NT2/D1 (cell line): ENCODE results near the gene ZFYVE27.

Source experiments
- DNase-seq: peaks from one replicate; pipeline ENCODE4 v3.0.0-alpha.2; 2011; ENCODE audit warnings: low read depth, low spot score
- H3K27me3 ChIP-seq: 2 replicates; pipeline ENCODE4 v1.6.0; 2011; ENCODE audit warnings: mild to moderate bottlenecking; ENCODE audit not compliant: insufficient read length, insufficient read depth
- H3K36me3 ChIP-seq: 2 replicates; pipeline ENCODE4 v1.6.1; 2011; ENCODE audit warnings: mild to moderate bottlenecking, low read length, mixed read lengths; ENCODE audit not compliant: insufficient read depth, insufficient read length
- H3K4me1 ChIP-seq: 2 replicates; pipeline ENCODE4 v1.5.1; 2011; ENCODE audit not compliant: insufficient read depth, insufficient read length
- H3K4me3 ChIP-seq: 2 replicates; pipeline ENCODE4 v1.5.1; 2011; ENCODE audit warnings: low read depth; ENCODE audit not compliant: insufficient read length
- H3K9ac ChIP-seq: 2 replicates; pipeline ENCODE4 v1.6.0; 2011; ENCODE audit warnings: low read depth; ENCODE audit not compliant: insufficient read length
- H3K9me3 ChIP-seq: 2 replicates; pipeline ENCODE4 v1.5.1; 2011; ENCODE audit warnings: mild to moderate bottlenecking, low read length; ENCODE audit not compliant: insufficient read depth
- SUZ12 ChIP-seq: IDR thresholded peaks from 2 replicates; pipeline ENCODE4 v1.6.1; 2011; ENCODE audit not compliant: insufficient read length, insufficient read depth; ENCODE audit errors: extremely low read depth
- YY1 ChIP-seq: IDR thresholded peaks from 2 replicates; pipeline ENCODE4 v1.6.1; 2011; ENCODE audit not compliant: insufficient read length, insufficient read depth
- ZNF274 ChIP-seq: IDR thresholded peaks from 2 replicates; pipeline ENCODE4 v1.6.1; 2011; ENCODE audit warnings: mild to moderate bottlenecking, low read depth, low read length

The ZFYVE27 gene

DNA sequence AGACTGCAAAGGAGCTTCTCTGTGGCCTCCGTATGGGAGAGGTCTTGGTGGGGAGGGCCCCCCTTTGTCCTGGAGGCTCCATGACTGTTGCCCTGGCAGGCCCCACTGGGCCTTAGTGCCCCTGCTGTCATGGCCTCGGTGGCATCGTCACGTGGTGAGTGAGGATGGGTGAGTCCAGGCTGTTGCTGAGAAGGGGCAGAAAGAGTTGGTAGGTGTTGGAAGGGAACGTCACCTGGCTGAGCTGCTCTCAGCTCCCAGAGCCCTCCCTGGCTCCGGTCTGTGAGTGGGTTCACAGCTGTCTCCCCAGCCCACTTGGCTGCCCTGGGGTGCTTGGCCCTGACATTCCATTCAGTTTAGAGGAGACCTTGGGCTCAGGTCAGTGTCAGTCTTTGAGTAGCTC is 18.8 kb downstream of the ZFYVE27 start:
- peaks cover 81% of the 10 kb centered on the region for H3K36me3 ChIP-seq
- no peaks in the 10 kb centered on the region for H3K9me3 ChIP-seq
- H3K4me1 ChIP-seq: peaks cover 2% of the 10 kb centered on the region
- no peak for DNase-seq
- TF ChIP-seq SUZ12: no peak
- no peak for TF ChIP-seq YY1
- no peak for TF ChIP-seq ZNF274
- no peaks in the 10 kb centered on the region for H3K27me3 ChIP-seq
- H3K9ac ChIP-seq: no peak overlapping the region
- no peak overlapping the region for H3K4me3 ChIP-seq

DNA sequence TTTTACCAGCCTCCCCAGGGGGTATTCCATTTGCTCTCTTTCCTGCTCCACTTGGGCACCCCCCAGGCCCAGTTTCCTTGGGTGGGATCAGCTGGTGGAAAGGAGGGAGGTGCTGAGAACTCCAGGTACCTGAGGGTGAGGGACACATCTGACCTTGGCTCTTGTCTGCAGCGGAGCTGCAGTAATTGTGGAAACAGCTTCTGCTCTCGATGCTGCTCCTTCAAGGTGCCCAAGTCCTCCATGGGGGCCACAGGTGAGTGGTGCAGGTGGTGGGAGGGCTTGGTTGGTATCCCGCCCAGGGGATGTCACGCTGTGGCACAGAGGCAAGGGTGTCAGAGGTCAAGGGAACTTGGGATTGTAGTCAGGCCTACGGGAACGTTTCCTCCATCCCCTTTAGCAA is 20.5 kb downstream of the ZFYVE27 start:
- TF ChIP-seq YY1 (no peak), ZNF274 (no peak), SUZ12 (no peak)
- no peak for DNase-seq
- Histone ChIP-seq H3K4me1 (peaks cover 5% of the 10 kb centered on the region), H3K4me3 (no peak overlapping the region), H3K27me3 (no peaks in the 10 kb centered on the region), H3K9me3 (no peaks in the 10 kb centered on the region), H3K36me3 (peaks cover 77% of the 10 kb centered on the region), H3K9ac (no peak overlapping the region)

DNA sequence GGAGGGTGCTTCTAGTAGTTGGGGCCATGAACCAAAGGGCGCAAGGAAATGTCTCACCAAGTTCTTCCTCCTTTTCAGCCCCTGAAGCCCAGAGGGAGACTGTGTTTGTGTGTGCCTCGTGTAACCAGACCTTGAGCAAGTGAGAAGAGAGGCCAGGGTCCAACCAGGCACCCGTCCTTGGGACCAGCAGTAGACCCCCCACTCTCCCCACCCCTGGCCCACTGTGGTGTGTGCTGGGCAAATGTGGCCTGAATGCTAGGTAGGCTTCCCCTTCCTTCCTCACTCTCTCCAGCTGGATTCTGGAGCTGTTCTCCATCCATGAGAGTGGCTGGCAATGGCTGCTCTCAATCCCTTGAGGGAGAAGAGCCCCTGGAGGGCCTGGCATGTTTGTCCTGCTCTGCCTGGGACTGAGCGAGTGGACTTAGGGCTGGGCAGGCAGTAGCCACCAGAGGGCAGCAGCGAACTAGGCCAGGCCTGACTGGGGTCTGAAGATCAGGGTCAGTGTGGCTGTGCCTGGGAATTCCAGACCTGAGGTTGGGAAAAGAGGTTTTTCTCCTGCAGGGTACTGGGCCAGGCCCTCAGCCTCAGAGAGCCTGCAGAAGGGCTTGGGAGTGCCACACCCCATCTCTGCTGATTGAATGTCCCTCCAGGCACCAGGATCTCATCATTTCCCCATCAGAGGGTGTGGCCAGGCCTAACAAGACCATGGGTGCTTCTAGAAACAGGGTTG is 22.4 kb downstream of the ZFYVE27 start:
- no peaks in the 10 kb centered on the region for H3K9me3 ChIP-seq
- TF ChIP-seq SUZ12 (no peak), YY1 (no peak)
- H3K27me3 ChIP-seq: no peaks in the 10 kb centered on the region
- DNase-seq: peak; percentile 68
- H3K9ac ChIP-seq: no peak overlapping the region
- no peak overlapping the region for H3K4me3 ChIP-seq
- peaks cover 63% of the 10 kb centered on the region for H3K36me3 ChIP-seq
- peaks cover 9% of the 10 kb centered on the region for H3K4me1 ChIP-seq

DNA sequence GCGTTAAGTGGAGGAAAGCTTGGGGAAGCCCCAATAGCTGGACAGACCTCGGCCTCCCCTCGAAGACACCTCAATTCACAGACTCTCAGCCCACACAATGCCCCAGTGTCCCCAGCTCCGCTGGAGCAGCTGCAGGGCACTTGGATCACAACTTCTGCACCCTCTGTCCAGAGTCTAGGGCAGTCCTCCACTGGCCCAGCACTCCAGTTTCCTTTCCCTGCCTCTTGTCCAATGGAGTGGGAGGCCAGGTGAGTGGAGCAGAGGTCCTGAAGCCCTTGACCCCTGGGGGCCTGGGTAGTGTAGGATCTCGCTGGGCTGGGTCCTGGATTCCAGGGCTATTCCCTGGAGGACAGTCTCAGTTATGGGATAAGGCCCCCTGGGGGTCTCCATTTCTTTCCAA is 23.0 kb downstream of the ZFYVE27 start:
- TF ChIP-seq YY1: no peak
- no peak for TF ChIP-seq SUZ12
- no peak for TF ChIP-seq ZNF274
- Histone ChIP-seq H3K4me3 (no peak overlapping the region), H3K9me3 (no peaks in the 10 kb centered on the region), H3K9ac (no peak overlapping the region), H3K36me3 (peaks cover 57% of the 10 kb centered on the region), H3K27me3 (no peaks in the 10 kb centered on the region), H3K4me1 (peaks cover 10% of the 10 kb centered on the region)
- no peak for DNase-seq

DNA sequence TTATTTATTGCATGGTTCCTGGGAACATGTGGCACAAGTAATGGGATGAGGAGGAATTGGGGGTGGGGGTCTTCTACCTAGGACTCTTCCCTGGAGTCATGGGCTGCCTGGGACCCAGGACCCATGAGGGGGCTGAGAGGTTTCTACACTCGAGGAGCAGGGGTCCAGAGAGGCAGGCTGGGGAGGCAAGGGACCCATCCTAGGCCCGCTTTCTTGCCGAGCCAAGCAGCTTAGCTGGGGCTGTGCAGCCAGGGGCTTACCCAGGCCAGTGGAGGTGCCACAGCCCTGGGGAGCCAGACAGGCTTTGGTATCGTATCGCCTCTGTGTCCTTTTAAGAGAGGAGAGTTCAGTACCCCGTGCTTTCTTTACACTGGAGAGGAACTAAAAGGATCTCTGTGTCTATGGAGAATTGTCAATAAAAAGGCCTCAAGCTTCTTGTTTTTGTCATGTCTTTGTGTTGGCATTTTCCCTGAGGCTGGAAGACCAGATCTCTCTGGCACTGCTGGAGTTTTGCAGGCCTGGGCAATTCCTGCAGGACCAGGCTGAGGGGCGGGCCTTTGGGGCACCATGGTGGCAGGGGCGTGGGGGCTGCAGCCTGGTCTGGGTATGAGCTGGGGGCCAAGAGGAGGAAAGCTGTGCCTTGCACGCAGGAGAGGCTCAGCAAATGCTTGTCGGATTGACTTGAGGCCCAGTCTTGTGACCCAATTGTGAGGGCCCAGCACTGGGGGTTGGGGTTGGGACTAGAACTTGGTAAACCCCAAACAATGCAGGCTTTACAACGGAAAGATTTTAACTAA is 23.7 kb downstream of the ZFYVE27 start:
- H3K9me3 ChIP-seq: no peaks in the 10 kb centered on the region
- DNase-seq: no peak
- H3K4me3 ChIP-seq: no peak overlapping the region
- H3K9ac ChIP-seq: no peak overlapping the region
- peaks cover 10% of the 10 kb centered on the region for H3K4me1 ChIP-seq
- H3K27me3 ChIP-seq: no peaks in the 10 kb centered on the region
- TF ChIP-seq YY1 (no peak), ZNF274 (no peak), SUZ12 (no peak)
- H3K36me3 ChIP-seq: peaks cover 50% of the 10 kb centered on the region

DNA sequence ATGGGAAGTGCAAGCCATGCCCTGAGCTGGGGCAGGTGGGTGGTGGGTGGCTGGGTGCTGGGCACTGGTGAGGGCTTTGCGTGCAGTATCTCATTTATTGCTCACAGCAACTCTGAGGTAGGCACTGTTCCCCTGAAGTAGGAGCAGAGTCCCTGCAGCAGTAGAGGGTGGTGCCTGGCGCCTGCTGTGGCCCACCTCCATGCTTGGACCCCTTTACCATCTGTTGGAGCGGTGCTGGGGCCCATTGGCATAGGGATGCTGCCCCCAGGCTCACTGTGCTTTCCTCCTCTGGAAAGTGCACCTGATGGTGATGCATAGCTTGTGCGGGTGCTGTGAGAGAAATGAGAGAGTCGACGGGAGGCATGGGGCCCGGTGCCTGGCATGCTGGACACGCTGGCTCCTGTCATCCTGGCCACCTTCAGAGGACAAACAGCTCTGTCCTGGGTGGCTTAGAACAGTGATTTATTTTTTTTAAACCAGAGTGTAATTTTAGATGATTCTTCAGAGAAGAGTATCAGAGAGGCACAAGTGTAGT is 24.5 kb downstream of the ZFYVE27 start:
- TF ChIP-seq ZNF274: no peak
- TF ChIP-seq SUZ12: no peak
- TF ChIP-seq YY1: no peak
- H3K4me3 ChIP-seq: no peak overlapping the region
- H3K4me1 ChIP-seq: peaks cover 10% of the 10 kb centered on the region
- H3K9ac ChIP-seq: no peak overlapping the region
- H3K36me3 ChIP-seq: peaks cover 48% of the 10 kb centered on the region
- no peaks in the 10 kb centered on the region for H3K9me3 ChIP-seq
- no peak for DNase-seq
- H3K27me3 ChIP-seq: no peaks in the 10 kb centered on the region

DNA sequence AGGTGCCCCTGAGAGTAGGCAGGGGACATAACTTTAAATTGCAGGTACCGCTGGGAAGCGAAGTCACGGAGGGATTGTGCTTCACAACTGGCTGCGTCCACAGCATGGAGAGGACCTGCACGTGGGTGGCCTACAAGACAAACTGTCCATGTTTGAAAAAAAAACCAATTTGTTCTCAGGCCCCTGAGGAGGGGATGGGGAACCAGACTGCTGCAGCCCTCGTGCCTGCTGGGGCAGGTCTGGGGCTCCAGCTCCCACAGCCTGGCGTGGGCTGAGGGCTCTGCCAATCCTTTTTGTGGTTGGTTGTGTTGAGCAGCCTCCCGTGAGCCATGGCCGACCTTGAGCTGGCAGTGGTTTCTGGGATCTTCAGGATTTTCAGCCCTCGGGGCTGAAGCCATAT is 25.1 kb downstream of the ZFYVE27 start:
- Histone ChIP-seq H3K27me3 (no peaks in the 10 kb centered on the region), H3K36me3 (peaks cover 41% of the 10 kb centered on the region), H3K9me3 (no peaks in the 10 kb centered on the region), H3K4me3 (no peak overlapping the region), H3K4me1 (peaks cover 10% of the 10 kb centered on the region), H3K9ac (no peak overlapping the region)
- no peak for TF ChIP-seq ZNF274
- no peak for TF ChIP-seq SUZ12
- no peak for TF ChIP-seq YY1
- DNase-seq: no peak
